ENCODE results near the gene CENPB.
"Not testable (repeated sequence)": the region's sequence is repeated elsewhere in the genome, so short reads cannot be mapped to it uniquely, and the experiment has no call there.

CENPB gene

GRCh38 chr20:3808544-3808943, 22.0 kb upstream of the CENPB start:
- DNase-seq, result no peak

GRCh38 chr20:3804781-3805180, 18.2 kb upstream of the CENPB start:
- DNase-seq, result no peak

- no peak for DNase-seq
Observed at GRCh38 chr20:3804254-3804751, 17.8 kb upstream of the CENPB start.

GRCh38 chr20:3803854-3804253, 17.3 kb upstream of the CENPB start:
- no peak for DNase-seq

GRCh38 chr20:3803289-3803688, 16.7 kb upstream of the CENPB start:
- no peak for DNase-seq

GRCh38 chr20:3802524-3803239, 16.1 kb upstream of the CENPB start:
- no peak for DNase-seq

GRCh38 chr20:3801846-3802245, 15.3 kb upstream of the CENPB start:
- no peak for DNase-seq

GRCh38 chr20:3801299-3801698, 14.8 kb upstream of the CENPB start:
- DNase-seq, result no peak

GRCh38 chr20:3800878-3801260, 14.3 kb upstream of the CENPB start:
- DNase-seq, result no peak

GRCh38 chr20:3800256-3800877, 13.8 kb upstream of the CENPB start:
- DNase-seq, result no peak

GRCh38 chr20:3798908-3799248, 12.3 kb upstream of the CENPB start:
- DNase-seq, result no peak

GRCh38 chr20:3798373-3798768, 11.8 kb upstream of the CENPB start:
- DNase-seq, result no peak

GRCh38 chr20:3797592-3798372, 11.2 kb upstream of the CENPB start:
- DNase-seq, result peak; percentile 43

GRCh38 chr20:3797226-3797545, 10.6 kb upstream of the CENPB start:
- no peak for DNase-seq

GRCh38 chr20:3796477-3797225, 10.1 kb upstream of the CENPB start:
- DNase-seq, result no peak

- peak; percentile 89 for DNase-seq
Observed at GRCh38 chr20:3795511-3796468, 9.2 kb upstream of the CENPB start, which contains the start of gene CDC25B. CDC25B (plus strand) TSS chr20:3796310; CDS start chr20:3796532, 222 bp downstream.

GRCh38 chr20:3794701-3795420, 8.3 kb upstream of the CENPB start:
- DNase-seq, result no peak

GRCh38 chr20:3794168-3794567, 7.6 kb upstream of the CENPB start:
- not testable (repeated sequence) for DNase-seq

GRCh38 chr20:3789201-3789600, 2.7 kb upstream of the CENPB start:
- DNase-seq, result not testable (repeated sequence)

GRCh38 chr20:3788685-3789155, 2.2 kb upstream of the CENPB start:
- no peak for DNase-seq

Data from activated CD4-positive, alpha-beta T cell treated with anti-CD3 and anti-CD28 coated beads, Interleukin-2, amount 50 U/mL, for 1 hour (primary cell).